Naive thymus-derived CD4-positive, alpha-beta T cell (primary cell): ENCODE measurements around the gene MED20. TPM values are rescaled to one million over a fixed set of nuclear protein-coding genes. Genes with fewer than 3 reads are reported as not detected.
"Not testable (repeated sequence)": the region's sequence is repeated elsewhere in the genome, so short reads cannot be mapped to it uniquely, and the experiment has no call there.

ENCODE experiments used
- ATAC-seq: fragments of 150-1000 bp; cut with Tn5 transposase; 2 replicates; pipeline ENCODE4 v1.10.0; 2021; ENCODE audit warnings: mild to moderate bottlenecking, moderate library complexity
- CTCF ChIA-PET: fragments of 350-600 bp; sonication (Branson Sonifier 250); formaldehyde crosslinking; loops from one replicate; lab custom pipeline; 2021; ENCODE audit warnings: antibody characterized with exemption; lab: Charles Lee
- POLR2A ChIA-PET: fragments of 350-600 bp; sonication (Branson Sonifier 250); formaldehyde crosslinking; loops from one replicate; lab custom pipeline; 2021; ENCODE audit warnings: antibody characterized with exemption, inconsistent platforms; lab: Charles Lee
- DNase-seq, 9 donors: peaks; one replicate each; pipeline versions ENCODE4 v3.0.0 to v3.0.0-alpha.2; 2020 to 2022; ENCODE audit warnings: mixed read lengths in 1 of 9
- H3K27ac ChIP-seq: one replicate; pipeline ENCODE4 v1.7.0; 2013; ENCODE audit warnings: mild to moderate bottlenecking, low read depth, low read length, moderate library complexity
- H3K27me3 ChIP-seq, 2 donors: one replicate each; pipeline ENCODE4 v1.7.0; 2013; ENCODE audit warnings: low read length in 2 of 2, mild to moderate bottlenecking in 2 of 2, moderate library complexity in 2 of 2; ENCODE audit not compliant: control insufficient read depth in 2 of 2, insufficient read depth in 2 of 2
- H3K36me3 ChIP-seq, 3 experiments: 1 replicate in 2 of 3; 2 replicates in 1 of 3; pipeline ENCODE4 v1.7.0; 2013; ENCODE audit warnings: low read length in 3 of 3, mild to moderate bottlenecking in 3 of 3, moderate library complexity in 1 of 3; ENCODE audit not compliant: insufficient read depth in 3 of 3, control insufficient read depth in 2 of 3
- H3K4me1 ChIP-seq, 2 donors: one replicate each; pipeline ENCODE4 v1.7.0; 2013; ENCODE audit warnings: low read length in 2 of 2, mild to moderate bottlenecking in 2 of 2, moderate library complexity in 1 of 2; ENCODE audit not compliant: control insufficient read depth in 2 of 2, insufficient read depth in 2 of 2
- H3K4me3 ChIP-seq: 2 replicates; pipeline ENCODE4 v1.7.0; 2013; ENCODE audit warnings: mild to moderate bottlenecking, low read length
- H3K9me3 ChIP-seq, 3 experiments: 1 replicate in 2 of 3; 2 replicates in 1 of 3; pipeline ENCODE4 v1.7.0; 2013; ENCODE audit warnings: low read length in 3 of 3; ENCODE audit not compliant: control insufficient read depth in 2 of 3
- H3K27ac Mint-ChIP-seq, 9 donors: one replicate each; pipeline ENCODE4 v1.8.0; 2020 to 2022; ENCODE audit warnings: mixed read lengths in 9 of 9, mild to moderate bottlenecking in 8 of 9, moderate library complexity in 5 of 9, inconsistent platforms in 2 of 9
- H3K27me3 Mint-ChIP-seq, 5 donors: one replicate each; pipeline ENCODE4 v1.8.0; 2021 to 2022; ENCODE audit warnings: mixed read lengths in 5 of 5, mild to moderate bottlenecking in 1 of 5
- H3K36me3 Mint-ChIP-seq, 5 donors: one replicate each; pipeline ENCODE4 v1.8.0; 2020 to 2022; ENCODE audit warnings: mixed read lengths in 5 of 5, mild to moderate bottlenecking in 3 of 5, inconsistent platforms in 1 of 5
- H3K4me1 Mint-ChIP-seq, 7 donors: one replicate each; pipeline ENCODE4 v1.8.0; 2020 to 2022; ENCODE audit warnings: mixed read lengths in 7 of 7, mild to moderate bottlenecking in 3 of 7, inconsistent platforms in 1 of 7
- H3K4me3 Mint-ChIP-seq, 10 donors: one replicate each; pipeline ENCODE4 v1.8.0; 2020 to 2022; ENCODE audit warnings: mild to moderate bottlenecking in 10 of 10, mixed read lengths in 10 of 10, moderate library complexity in 6 of 10, inconsistent platforms in 2 of 10
- H3K9me3 Mint-ChIP-seq, 11 donors: one replicate each; pipeline ENCODE4 v1.8.0; 2020 to 2022; ENCODE audit warnings: mixed read lengths in 11 of 11, mild to moderate bottlenecking in 4 of 11, inconsistent platforms in 1 of 11, moderate library complexity in 1 of 11
- intact Hi-C, 2 donors: fragments of 100-400 bp; cut with micrococcal nuclease; formaldehyde crosslinking; loops; one replicate each; pipeline ENCODE4 v1.15.1; 2023
- polyA plus RNA-seq, 2 donors: library from polyadenylated mRNA; unstranded; fragments of 300-500 nt; fragmentation: Illumina TruSeq; gene quantifications; one replicate each; pipeline ENCODE4 v1.2.3, GENCODE V29; 2021
- total RNA-seq, 6 experiments: library from RNA in 5 of 6; stranded (reverse) in 5 of 6; gene quantifications; 1 replicate in 5 of 6; 2 replicates in 1 of 6; pipeline ENCODE4 v1.2.3 and lab custom pipeline; 2021 to 2026

The MED20 gene
- total and polyA plus RNA-seq, 7 experiments from 2014 or later = 4.2 to 21.7 (median 7.6) TPM

GRCh38 chr6:41957117-41957516 lies 36.2 kb upstream of the MED20 start:
- peaks cover 0 to 6% (median 0%) of the 10 kb centered on the region in 11 donors for H3K9me3 Mint-ChIP-seq
- peak overlapping the region in 2 of 10 donors; percentile 26 to 34 for H3K4me3 Mint-ChIP-seq
- H3K4me1 Mint-ChIP-seq = peaks cover 45 to 86% (median 72%) of the 10 kb centered on the region in 7 donors
- no peaks in the 10 kb centered on the region for H3K27me3 Mint-ChIP-seq
- Histone ChIP-seq H3K4me3 (no peak overlapping the region), H3K4me1 (peaks cover 16 to 32% of the 10 kb centered on the region in 2 donors), H3K9me3 (no peaks in the 10 kb centered on the region), H3K36me3 (peaks cover 0 to 36% (median 4%) of the 10 kb centered on the region in 3 experiments), H3K27me3 (no peaks in the 10 kb centered on the region), H3K27ac (no peak overlapping the region)
- ATAC-seq (no peak), DNase-seq (no peak)
- ChIA-PET POLR2A (no interaction called here), CTCF (no interaction called here)
- intact Hi-C loops = loop anchor here in 1 of 2 donors (2.0 kb wide), 1 partner anchor 16 kb away; the partner anchor contains the start of gene CCND3
- H3K27ac Mint-ChIP-seq = peak overlapping the region in 5 of 9 donors; percentile 11 to 90 (median 62)
- peaks cover 1 to 41% (median 15%) of the 10 kb centered on the region in 5 donors for H3K36me3 Mint-ChIP-seq

DNA sequence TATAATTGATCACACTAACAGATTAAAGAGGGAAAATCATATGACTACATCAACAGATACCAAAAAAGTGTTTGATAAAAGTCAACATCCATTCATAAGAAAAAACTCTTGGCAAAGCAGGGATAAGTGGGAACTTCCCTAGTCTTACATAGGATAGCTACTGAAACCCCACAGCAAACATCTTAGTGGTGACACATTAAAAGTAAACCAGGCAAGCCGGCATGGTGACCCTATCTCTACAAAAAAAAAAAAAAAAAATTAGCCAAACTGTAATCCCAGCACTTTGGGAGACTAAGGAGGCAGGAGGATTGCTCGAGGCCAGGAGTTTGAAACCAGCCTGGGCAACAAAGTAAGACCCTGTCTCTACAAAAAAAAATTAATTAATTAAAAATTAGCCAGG lies 34.5 kb upstream of the MED20 start:
- no peak overlapping the region for H3K4me3 ChIP-seq
- Mint-ChIP-seq H3K27ac (peak overlapping the region in 4 of 9 donors; percentile 5 to 80 (median 78)), H3K36me3 (peaks cover 4 to 42% (median 10%) of the 10 kb centered on the region in 5 donors)

GRCh38 chr6:41954668-41955067 lies 33.7 kb upstream of the MED20 start:
- H3K36me3 Mint-ChIP-seq = peaks cover 8 to 43% (median 16%) of the 10 kb centered on the region in 5 donors
- ChIA-PET CTCF (no interaction called here), POLR2A (interaction anchor here (1.3 kb wide), 1 partner anchor 14 kb away, joined by 3 read pairs; no protein-coding TSS in a partner anchor)
- H3K27ac ChIP-seq = no peak overlapping the region
- H3K4me3 Mint-ChIP-seq = peak overlapping the region in 3 of 10 donors; percentile 0 to 20 (median 6)
- intact Hi-C loops = no loop called here
- H3K4me1 Mint-ChIP-seq = peaks cover 30 to 79% (median 61%) of the 10 kb centered on the region in 7 donors
- H3K27me3 ChIP-seq = no peaks in the 10 kb centered on the region
- no peaks in the 10 kb centered on the region for H3K27me3 Mint-ChIP-seq
- no peak overlapping the region for H3K4me3 ChIP-seq
- H3K4me1 ChIP-seq = peaks cover 5 to 22% of the 10 kb centered on the region in 2 donors
- no peak for ATAC-seq
- H3K36me3 ChIP-seq = peaks cover 0 to 34% (median 4%) of the 10 kb centered on the region in 3 experiments
- peak overlapping the region in 6 of 9 donors; percentile 6 to 80 (median 68) for H3K27ac Mint-ChIP-seq
- H3K9me3 ChIP-seq = no peaks in the 10 kb centered on the region
- no peak for DNase-seq
- no peaks in the 10 kb centered on the region for H3K9me3 Mint-ChIP-seq

More for the DNA sequence above, 34.5 kb upstream of the MED20 start:
- Histone ChIP-seq H3K27me3 (no peaks in the 10 kb centered on the region), H3K9me3 (no peaks in the 10 kb centered on the region), H3K4me1 (peaks cover 8 to 22% of the 10 kb centered on the region in 2 donors), H3K27ac (no peak overlapping the region), H3K36me3 (peaks cover 0 to 35% (median 4%) of the 10 kb centered on the region in 3 experiments)
- ATAC-seq = no peak
- intact Hi-C loops = no loop called here
- no peaks in the 10 kb centered on the region for H3K9me3 Mint-ChIP-seq
- H3K4me1 Mint-ChIP-seq = peaks cover 34 to 80% (median 61%) of the 10 kb centered on the region in 7 donors
- DNase-seq = no peak
- peak overlapping the region in 1 of 10 donors; percentile 6 for H3K4me3 Mint-ChIP-seq
- no peaks in the 10 kb centered on the region for H3K27me3 Mint-ChIP-seq
- POLR2A ChIA-PET = interaction anchor here (1.3 kb wide), 1 partner anchor 13 kb away, joined by 3 read pairs; no protein-coding TSS in a partner anchor
- CTCF ChIA-PET = no interaction called here

GRCh38 chr6:41947581-41948220 lies 26.8 kb upstream of the MED20 start:
- DNase-seq = no peak
- peak overlapping the region in 6 of 10 donors; percentile 4 to 42 (median 28) for H3K4me3 Mint-ChIP-seq
- Histone ChIP-seq H3K4me3 (no peak overlapping the region), H3K9me3 (no peaks in the 10 kb centered on the region), H3K27me3 (no peaks in the 10 kb centered on the region), H3K27ac (peak overlapping the region; percentile 6), H3K4me1 (peaks cover 0 to 25% of the 10 kb centered on the region in 2 donors), H3K36me3 (peaks cover 0 to 27% (median 0%) of the 10 kb centered on the region in 3 experiments)
- ChIA-PET CTCF (no interaction called here), POLR2A (interaction anchor here (3.1 kb wide), 1 partner anchor 9 kb away, joined by 14 read pairs; no protein-coding TSS in a partner anchor)
- peaks cover 9 to 73% (median 56%) of the 10 kb centered on the region in 7 donors for H3K4me1 Mint-ChIP-seq
- H3K27me3 Mint-ChIP-seq = no peaks in the 10 kb centered on the region
- peaks cover 12 to 28% (median 16%) of the 10 kb centered on the region in 5 donors for H3K36me3 Mint-ChIP-seq
- H3K9me3 Mint-ChIP-seq = no peaks in the 10 kb centered on the region
- ATAC-seq = no peak
- intact Hi-C loops = no loop called here
- peak overlapping the region in 8 of 9 donors; percentile 22 to 95 (median 80) for H3K27ac Mint-ChIP-seq

DNA sequence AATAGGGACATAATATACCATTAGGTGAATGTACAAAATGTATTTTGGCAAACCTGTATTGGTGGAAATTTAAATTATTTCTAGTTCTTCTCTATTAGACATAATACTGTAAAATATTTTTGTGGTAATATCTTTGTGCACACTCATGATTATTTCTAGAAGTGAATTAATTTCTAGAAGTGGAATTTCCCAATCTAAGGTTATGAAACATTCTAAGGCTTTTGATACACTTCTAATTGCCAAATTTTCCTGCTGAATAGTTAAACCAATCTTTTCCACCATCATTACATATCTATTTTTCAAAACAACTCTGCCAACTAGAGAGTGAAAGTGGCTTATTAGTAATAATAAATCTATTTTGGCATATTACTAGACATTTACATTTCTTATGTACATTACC lies 22.5 kb upstream of the MED20 start:
- Histone ChIP-seq H3K4me3 (no peak overlapping the region), H3K27ac (peak overlapping the region; percentile 40), H3K36me3 (peaks cover 0 to 12% (median 0%) of the 10 kb centered on the region in 3 experiments), H3K27me3 (no peaks in the 10 kb centered on the region), H3K9me3 (no peaks in the 10 kb centered on the region), H3K4me1 (peaks cover 31 to 56% of the 10 kb centered on the region in 2 donors)
- peak overlapping the region in 4 of 9 donors; percentile 0 to 84 (median 67) for H3K27ac Mint-ChIP-seq
- ChIA-PET CTCF (interaction anchor here (0.7 to 1.2 kb wide), 2 partner anchors 96 to 930 kb away, joined by 4 read pairs; no protein-coding TSS in a partner anchor), POLR2A (interaction anchor here (1.5 to 11.8 kb wide), 2 partner anchors 14 to 102 kb away, joined by 5 to 180 read pairs; partner anchors contain the start of gene TAF8)
- no peak for DNase-seq
- intact Hi-C loops = loop anchor here in 1 of 2 donors (5.0 kb wide), 2 partner anchors 34 to 619 kb away; partner anchors contain the start of gene UBR2
- ATAC-seq = no peak
- H3K4me1 Mint-ChIP-seq = peaks cover 33 to 79% (median 66%) of the 10 kb centered on the region in 7 donors
- H3K4me3 Mint-ChIP-seq = no peak overlapping the region
- H3K9me3 Mint-ChIP-seq = peaks cover 0 to 9% (median 0%) of the 10 kb centered on the region in 11 donors
- H3K27me3 Mint-ChIP-seq = no peaks in the 10 kb centered on the region
- peaks cover 6 to 33% (median 10%) of the 10 kb centered on the region in 5 donors for H3K36me3 Mint-ChIP-seq

GRCh38 chr6:41942882-41943281 lies 21.9 kb upstream of the MED20 start:
- peaks cover 5 to 37% (median 6%) of the 10 kb centered on the region in 5 donors for H3K36me3 Mint-ChIP-seq
- peak overlapping the region in 8 of 10 donors; percentile 79 to 95 (median 92) for H3K4me3 Mint-ChIP-seq
- ChIA-PET CTCF (interaction anchor here (0.6 to 1.2 kb wide), 3 partner anchors 21 to 102 kb away, joined by 3 to 6 read pairs (median 3); no protein-coding TSS in a partner anchor), POLR2A (interaction anchor here (0.5 to 11.8 kb wide), 5 partner anchors 12 to 102 kb away, joined by 3 to 180 read pairs (median 3); partner anchors contain the start of genes BYSL and TAF8)
- H3K4me3 ChIP-seq, DNase-seq, H3K9me3 ChIP-seq, H3K27me3 ChIP-seq, H3K27me3 Mint-ChIP-seq, ATAC-seq, H3K9me3 Mint-ChIP-seq: not testable (repeated sequence)
- Histone ChIP-seq H3K36me3 (peaks cover 0 to 12% (median 0%) of the 10 kb centered on the region in 3 experiments), H3K27ac (peak overlapping the region; percentile 66), H3K4me1 (peaks cover 37 to 61% of the 10 kb centered on the region in 2 donors)
- intact Hi-C loops = loop anchor here (1.0 to 5.0 kb wide), 3 partner anchors 34 to 619 kb away; partner anchors contain the start of gene UBR2 (in 1 of the 2)
- H3K27ac Mint-ChIP-seq = peak overlapping the region in 8 of 9 donors; percentile 83 to 95 (median 92)
- H3K4me1 Mint-ChIP-seq = peaks cover 35 to 80% (median 67%) of the 10 kb centered on the region in 7 donors
